HG03135 (cell line): ENCODE data around the gene CDCA5.
A peak's percentile ranks its signal among the peaks of the same experiment; 100 is the strongest.

Source experiments
- ATAC-seq: cut with Tn5 transposase; IDR thresholded peaks from one replicate; pipeline ENCODE4 v1.9.1; 2021; ENCODE audit warnings: mild to moderate bottlenecking, moderate library complexity; ENCODE audit not compliant: unreplicated experiment

CDCA5 gene

GRCh38 chr11:65083834-65084597 is at the start of gene CDCA5, which contains the start of gene ZFPL1:
TSS of gene CDCA5 (minus strand) at chr11:65084040. CDS start at chr11:65083978, 62 bp downstream.
TSS of gene ZFPL1 (plus strand) at chr11:65084222. CDS start at chr11:65084699, 477 bp downstream.
- ATAC-seq = peak; percentile 79

GRCh38 chr11:65132988-65133700 is 49.3 kb upstream of the CDCA5 start:
- ATAC-seq = no peak

GRCh38 chr11:65132238-65132987 is 48.6 kb upstream of the CDCA5 start:
- ATAC-seq = no peak

GRCh38 chr11:65131895-65132237 is 48.0 kb upstream of the CDCA5 start:
- ATAC-seq = no peak

GRCh38 chr11:65131417-65131776 is 47.6 kb upstream of the CDCA5 start:
- no peak for ATAC-seq

GRCh38 chr11:65130631-65131416 is 47.0 kb upstream of the CDCA5 start:
- ATAC-seq = no peak

- ATAC-seq = no peak
These were observed 46.0 kb upstream of the CDCA5 start for GRCh38 chr11:65129649-65130441.

- ATAC-seq = no peak
These were observed 44.6 kb upstream of the CDCA5 start for GRCh38 chr11:65128182-65129145.

- no peak for ATAC-seq
These were observed 43.8 kb upstream of the CDCA5 start for GRCh38 chr11:65127473-65128181.

GRCh38 chr11:65126624-65127274 is 42.9 kb upstream of the CDCA5 start:
- no peak for ATAC-seq

GRCh38 chr11:65125197-65126056 is 41.6 kb upstream of the CDCA5 start:
- no peak for ATAC-seq

GRCh38 chr11:65124480-65125196 is 40.8 kb upstream of the CDCA5 start:
- ATAC-seq = no peak

GRCh38 chr11:65121865-65122696 is 38.2 kb upstream of the CDCA5 start, which contains the start of the genes FAU and MRPL49:
TSS of gene FAU (minus strand) at chr11:65122134. CDS start at chr11:65121813, 321 bp downstream.
TSS of gene MRPL49 (plus strand) at chr11:65122321. CDS start at chr11:65122347, 26 bp downstream.
- ATAC-seq = peak; percentile 65

- ATAC-seq = no peak
These were observed 37.6 kb upstream of the CDCA5 start for GRCh38 chr11:65121447-65121864.

- no peak for ATAC-seq
These were observed 37.0 kb upstream of the CDCA5 start for GRCh38 chr11:65120831-65121230.
